Lung (tissue), 12 donors: ENCODE results near the gene PFKFB2. TPM values are rescaled to one million over a fixed set of nuclear protein-coding genes. Genes with fewer than 3 reads are reported as not detected.
"Not testable (repeated sequence)": the region's sequence is repeated elsewhere in the genome, so short reads cannot be mapped to it uniquely, and the experiment has no call there.

Experiments
- ATAC-seq: fragments of 200-7000 bp; cut with Tn5 transposase; one replicate; pipeline ENCODE4 v1.9.1; 2020; ENCODE audit warnings: moderate number of reproducible peaks; ENCODE audit not compliant: insufficient read depth, low FRiP score
- DNase-seq, 3 donors: peaks; one replicate each; pipeline ENCODE4 v3.0.0-alpha.2; 2013 to 2017
- H3K27ac ChIP-seq, 2 donors: one replicate each; pipeline ENCODE4 v1.5.1; 2013; ENCODE audit warnings: mild to moderate bottlenecking in 2 of 2, moderate library complexity in 2 of 2, control low read depth in 1 of 2, inconsistent platforms in 1 of 2, low read depth in 1 of 2, low read length in 1 of 2
- H3K27me3 ChIP-seq, 3 donors: one replicate each; pipeline ENCODE4 v1.5.1; 2013; ENCODE audit warnings: low read length in 2 of 3; ENCODE audit not compliant: control insufficient read depth in 3 of 3, insufficient read depth in 3 of 3
- H3K36me3 ChIP-seq, 4 donors: one replicate each; pipeline ENCODE4 v1.5.1; 2013; ENCODE audit warnings: low read length in 4 of 4, mild to moderate bottlenecking in 1 of 4, moderate library complexity in 1 of 4; ENCODE audit not compliant: control insufficient read depth in 4 of 4, insufficient read depth in 4 of 4
- H3K4me1 ChIP-seq, 5 donors: one replicate each; pipeline ENCODE4 v1.5.1; 2013; ENCODE audit warnings: low read length in 5 of 5, mild to moderate bottlenecking in 2 of 5, moderate library complexity in 1 of 5; ENCODE audit not compliant: control insufficient read depth in 5 of 5, insufficient read depth in 5 of 5
- H3K4me3 ChIP-seq: one replicate; pipeline ENCODE4 v1.5.1; 2013; ENCODE audit warnings: mild to moderate bottlenecking, control low read depth, moderate library complexity
- H3K9ac ChIP-seq, 2 donors: one replicate each; pipeline ENCODE4 v1.5.1; 2013; ENCODE audit warnings: low read length in 2 of 2, control low read depth in 1 of 2; ENCODE audit not compliant: insufficient read depth in 1 of 2
- H3K9me3 ChIP-seq, 4 donors: one replicate each; pipeline ENCODE4 v1.5.1; 2013; ENCODE audit warnings: low read length in 3 of 4, mild to moderate bottlenecking in 1 of 4, moderate library complexity in 1 of 4; ENCODE audit not compliant: control insufficient read depth in 4 of 4, insufficient read depth in 3 of 4
- CTCF ChIP-seq: IDR thresholded peaks from 2 replicates; pipeline ENCODE4 v1.5.1; 2012; ENCODE audit warnings: mild to moderate bottlenecking; ENCODE audit errors: control extremely low read depth, extremely low read depth
- WGBS, 2 donors: extraction: QIAGEN DNeasy Blood & Tissue Kit; methylation state at CpG; one replicate each; pipeline ENCODE4 v1.1.7; 2013; 5-methylcytosine and 5-hydroxymethylcytosine counted together
- polyA plus RNA-seq, 2 donors: library from polyadenylated mRNA; stranded (reverse); fragments of 200-250 nt; gene quantifications; one replicate each; pipeline ENCODE4 v1.2.1, GENCODE V29; 2013
- total RNA-seq, 2 donors: library from RNA; depleted of rRNA in 1 of 2; stranded (reverse); fragments of >200 nt in 1 of 2; gene quantifications; one replicate each; pipeline ENCODE4 v1.2.1, GENCODE V29; 2014 to 2021
- donor health status: control.
- donor health status: control.
- donor health status: Bipolar disorder and iron deficiency.
- donor health status: healthy.
- donor health status: DM: yes; HTN: yes; CAD: no.

The PFKFB2 gene
- total and polyA plus RNA-seq, 4 donors = 19.9 to 52.3 (median 39.6) TPM

- no peak overlapping the region for H3K4me3 ChIP-seq
- no peak for TF ChIP-seq CTCF
- WGBS, 2 donors = 65 to 83% methylated on average over 3 of the region's 3 CpGs
- ATAC-seq = no peak
- no peaks in the 10 kb centered on the region for H3K27me3 ChIP-seq
- H3K9me3 ChIP-seq = no peaks in the 10 kb centered on the region
- peaks cover 0 to 9% (median 2%) of the 10 kb centered on the region in 5 donors for H3K4me1 ChIP-seq
- peak overlapping the region in 1 of 2 donors; percentile 53 for H3K27ac ChIP-seq
- peak in 1 of 3 donors; percentile 38 for DNase-seq
- H3K9ac ChIP-seq = no peak overlapping the region
- H3K36me3 ChIP-seq = no peaks in the 10 kb centered on the region
Observed at GRCh38 chr1:207040181-207040533, 12.9 kb upstream of the PFKFB2 start.

- 94 to 98% methylated on average over 2 of the region's 2 CpGs for WGBS, 2 donors
- not testable (repeated sequence) for H3K9ac ChIP-seq
Observed at GRCh38 chr1:207041397-207041796, 11.7 kb upstream of the PFKFB2 start.

GRCh38 chr1:207045453-207045852 lies 7.6 kb upstream of the PFKFB2 start:
- WGBS, 2 donors = 60 to 70% methylated on average over 2 of the region's 2 CpGs
- H3K4me3 ChIP-seq = no peak overlapping the region
- H3K4me1 ChIP-seq = peaks cover 0 to 31% (median 4%) of the 10 kb centered on the region in 5 donors
- no peak overlapping the region for H3K27ac ChIP-seq
- DNase-seq (no peak), ATAC-seq (no peak)
- no peak for TF ChIP-seq CTCF
- peaks cover 3 to 19% (median 14%) of the 10 kb centered on the region in 4 donors for H3K36me3 ChIP-seq
- H3K9me3 ChIP-seq = no peaks in the 10 kb centered on the region
- no peaks in the 10 kb centered on the region for H3K27me3 ChIP-seq
- H3K9ac ChIP-seq = no peak overlapping the region

More at GRCh38 chr1:207041397-207041796, 11.7 kb upstream of the PFKFB2 start:
- ATAC-seq, H3K9me3 ChIP-seq, H3K27ac ChIP-seq, H3K4me3 ChIP-seq, H3K36me3 ChIP-seq, H3K27me3 ChIP-seq, DNase-seq: not testable (repeated sequence)
- H3K4me1 ChIP-seq = peaks cover 0 to 15% (median 5%) of the 10 kb centered on the region in 5 donors

GRCh38 chr1:207047505-207047904 lies 5.6 kb upstream of the PFKFB2 start:
- no peak for TF ChIP-seq CTCF
- Histone ChIP-seq H3K27me3 (no peaks in the 10 kb centered on the region), H3K9ac (no peak overlapping the region), H3K27ac (no peak overlapping the region), H3K36me3 (peaks cover 3 to 22% (median 14%) of the 10 kb centered on the region in 4 donors), H3K9me3 (no peaks in the 10 kb centered on the region), H3K4me1 (peaks cover 0 to 36% (median 8%) of the 10 kb centered on the region in 5 donors), H3K4me3 (no peak overlapping the region)
- ATAC-seq (no peak), DNase-seq (no peak)
- 90 to 97% methylated on average over 1 of the region's 1 CpG for WGBS, 2 donors
